Mesothelial cell of epicardium (in vitro differentiated cells): Measurements from ENCODE around the gene SERINC1. TPM values are rescaled to one million over a fixed set of nuclear protein-coding genes. Genes with fewer than 3 reads are reported as not detected.

Experiments
- DNase-seq, 2 experiments: peaks; one replicate each; pipeline ENCODE4 v3.0.0; 2021; ENCODE audit warnings: low spot score in 2 of 2; ENCODE audit not compliant: unreplicated experiment in 2 of 2
- H3K27ac Mint-ChIP-seq: 2 replicates; pipeline ENCODE4 v1.8.0; 2021; ENCODE audit warnings: mixed read lengths
- H3K27me3 Mint-ChIP-seq: 2 replicates; pipeline ENCODE4 v1.8.0; 2021; ENCODE audit warnings: low read depth, mixed read lengths
- H3K36me3 Mint-ChIP-seq: 2 replicates; pipeline ENCODE4 v1.8.0; 2021; ENCODE audit warnings: mixed read lengths
- H3K4me1 Mint-ChIP-seq: 2 replicates; pipeline ENCODE4 v1.8.0; 2021; ENCODE audit warnings: mixed read lengths
- H3K4me3 Mint-ChIP-seq: 2 replicates; pipeline ENCODE4 v1.8.0; 2021; ENCODE audit warnings: mild to moderate bottlenecking, moderate library complexity, mixed read lengths
- H3K9me3 Mint-ChIP-seq: 2 replicates; pipeline ENCODE4 v1.8.0; 2021; ENCODE audit warnings: mixed read lengths
- CTCF ChIP-seq: fragments of 200-600 bp; sonication (generic); IDR thresholded peaks from one replicate; pipeline ENCODE4 v1.5.0; 2021; ENCODE audit warnings: antibody characterized with exemption; ENCODE audit not compliant: unreplicated experiment
- total RNA-seq: library from RNA; stranded (reverse); gene quantifications from 3 replicates; pipeline ENCODE4 v1.2.1, GENCODE V29; 2021

The SERINC1 gene
- total RNA-seq, 1 donor from 2014 or later = 99.5 TPM

- peak overlapping the region; percentile 98 for H3K27ac Mint-ChIP-seq
- TF ChIP-seq CTCF = no peak
- peak overlapping the region; percentile 97 for H3K4me3 Mint-ChIP-seq
- H3K9me3 Mint-ChIP-seq = no peaks in the 10 kb centered on the region
- DNase-seq = no peak
- peaks cover 35% of the 10 kb centered on the region for H3K4me1 Mint-ChIP-seq
- H3K27me3 Mint-ChIP-seq = no peaks in the 10 kb centered on the region
- H3K36me3 Mint-ChIP-seq = no peaks in the 10 kb centered on the region
Measured at GRCh38 chr6:122400462-122401089, 71.0 kb downstream of the SERINC1 start.

- TF ChIP-seq CTCF = no peak
- H3K27ac Mint-ChIP-seq = peak overlapping the region; percentile 98
- DNase-seq = no peak
- H3K4me3 Mint-ChIP-seq = peak overlapping the region; percentile 97
- no peaks in the 10 kb centered on the region for H3K36me3 Mint-ChIP-seq
- H3K27me3 Mint-ChIP-seq = no peaks in the 10 kb centered on the region
- no peaks in the 10 kb centered on the region for H3K9me3 Mint-ChIP-seq
- peaks cover 35% of the 10 kb centered on the region for H3K4me1 Mint-ChIP-seq
Measured at GRCh38 chr6:122400121-122400450, 71.5 kb downstream of the SERINC1 start.

GRCh38 chr6:122399348-122400120 is 72.1 kb downstream of the SERINC1 start, which contains the start of gene HSF2:
Gene HSF2 (plus strand): TSS chr6:122399652. CDS start chr6:122399738, 86 bp downstream.
- Mint-ChIP-seq H3K27ac (peak within 1 kb of the TSS; percentile 98), H3K27me3 (no peaks in the 10 kb centered on the region), H3K4me1 (peaks cover 33% of the 10 kb centered on the region), H3K9me3 (no peaks in the 10 kb centered on the region), H3K36me3 (no peaks in the 10 kb centered on the region), H3K4me3 (peak within 1 kb of the TSS; percentile 97)
- TF ChIP-seq CTCF = no peak
- DNase-seq = peak; percentile 88 to 92

- DNase-seq = no peak
- H3K9me3 Mint-ChIP-seq = no peaks in the 10 kb centered on the region
- peak overlapping the region; percentile 86 for H3K27ac Mint-ChIP-seq
- H3K36me3 Mint-ChIP-seq = no peaks in the 10 kb centered on the region
- H3K4me3 Mint-ChIP-seq = peak overlapping the region; percentile 97
- no peaks in the 10 kb centered on the region for H3K27me3 Mint-ChIP-seq
- H3K4me1 Mint-ChIP-seq = peaks cover 33% of the 10 kb centered on the region
- TF ChIP-seq CTCF = no peak
Measured at GRCh38 chr6:122399055-122399347, 72.6 kb downstream of the SERINC1 start.

GRCh38 chr6:122394016-122394415 is 77.6 kb downstream of the SERINC1 start:
- Mint-ChIP-seq H3K27ac (peak overlapping the region; percentile 86), H3K27me3 (peaks cover 23% of the 10 kb centered on the region), H3K4me3 (no peak overlapping the region), H3K36me3 (no peaks in the 10 kb centered on the region), H3K9me3 (no peaks in the 10 kb centered on the region), H3K4me1 (peaks cover 9% of the 10 kb centered on the region)
- DNase-seq = no peak
- TF ChIP-seq CTCF = no peak
